ENCODE measurements around the gene SPINK2.

GRCh38 chr4:56823933-56824600 lies 2.6 kb upstream of the SPINK2 start:
- TF ChIP-seq CTCF (IDR thresholded peaks at IDR 0.05; ENCODE audit: extremely low read depth in 1 of 2, insufficient read depth in 1 of 2, low read depth in 1 of 2, low read length in 2 of 2) (no peak), POLR2A (IDR thresholded peaks at IDR 0.05; ENCODE audit: low read depth, low read length) (no peak), POLR2AphosphoS5 (IDR thresholded peaks at IDR 0.05; ENCODE audit: insufficient read depth, low read depth, low read length) (no peak)

Measured in endothelial cell of umbilical vein (primary cell).